Esophagus muscularis mucosa (tissue), 4 donors: ENCODE measurements around the gene AARSD1. TPM values are rescaled to one million over a fixed set of nuclear protein-coding genes. Genes with fewer than 3 reads are reported as not detected.
"Not testable (repeated sequence)": the region's sequence is repeated elsewhere in the genome, so short reads cannot be mapped to it uniquely, and the experiment has no call there.

ENCODE experiments used
- DNase-seq: peaks from one replicate; pipeline ENCODE4 v3.0.0-alpha.2; 2017; ENCODE audit errors: extremely low spot score
- H3K27ac ChIP-seq, 4 donors: fragments of 200-600 bp; sonication (generic); replicated peaks in 1 of 4; 1 replicate in 3 of 4; 2 replicates in 1 of 4; pipeline ENCODE4 v1.5.1; 2016 to 2019; ENCODE audit warnings: mild to moderate bottlenecking in 1 of 4
- H3K27me3 ChIP-seq, 4 donors: fragments of 200-600 bp; sonication (generic); one replicate each; pipeline versions ENCODE4 v1.5.1 to v1.6.0; 2016 to 2019
- H3K36me3 ChIP-seq, 4 donors: fragments of 200-600 bp; sonication (generic); one replicate each; pipeline ENCODE4 v1.5.1; 2016 to 2019
- H3K4me1 ChIP-seq, 4 donors: fragments of 200-600 bp; sonication (generic); one replicate each; pipeline ENCODE4 v1.5.1; 2016 to 2019
- H3K4me3 ChIP-seq, 4 donors: fragments of 200-600 bp; sonication (generic); 1 replicate in 2 of 4; 2 replicates in 2 of 4; pipeline ENCODE4 v1.5.1; 2016 to 2019; ENCODE audit warnings: mild to moderate bottlenecking in 4 of 4, moderate library complexity in 1 of 4
- H3K9me3 ChIP-seq, 4 donors: fragments of 200-600 bp; sonication (generic); 1 replicate in 3 of 4; 2 replicates in 1 of 4; pipeline ENCODE4 v1.5.1; 2016 to 2019
- EP300 ChIP-seq: sonication (generic); formaldehyde crosslinking; IDR thresholded peaks from one replicate; pipeline ENCODE4 v1.6.1; 2017; ENCODE audit warnings: antibody characterized with exemption
- POLR2A ChIP-seq: fragments of 450-650 bp; IDR thresholded peaks from one replicate; pipeline ENCODE4 v1.6.1; 2017; ENCODE audit warnings: antibody characterized with exemption, moderate library complexity, mild to moderate bottlenecking, low read depth
- POLR2AphosphoS5 ChIP-seq, 2 donors: sonication (generic); formaldehyde crosslinking; IDR thresholded peaks; one replicate each; pipeline ENCODE4 v1.6.1; 2017; ENCODE audit warnings: antibody characterized with exemption in 2 of 2
- WGBS: methylation state at CpG from one replicate; pipeline ENCODE4 v1.1.5; 2018; 5-methylcytosine and 5-hydroxymethylcytosine counted together
- intact Hi-C: fragments of 100-400 bp; cut with DNase I; formaldehyde crosslinking; loops from one replicate; pipeline ENCODE4 v1.15.1; 2023
- total RNA-seq, 4 donors: library from RNA; depleted of rRNA; stranded (reverse); fragments of >200 nt; gene quantifications; one replicate each; pipeline versions ENCODE4 v1.1.0 to v1.2.1, GENCODE V29; 2016
- TF ChIP-seq, protein P1 (sequence below), 3 experiments: fragments of 200-600 bp in 2 of 3; fragments of 450-650 bp in 1 of 3; sonication (generic) in 2 of 3; IDR thresholded peaks; one replicate each; pipeline ENCODE4 v1.5.1; 2017 to 2019; ENCODE audit warnings: antibody characterized with exemption in 3 of 3, mild to moderate bottlenecking in 2 of 3, moderate library complexity in 1 of 3

The AARSD1 gene
- total RNA-seq, 4 donors from 2014 or later: 21.9 to 35.7 (median 26.8) TPM

DNA sequence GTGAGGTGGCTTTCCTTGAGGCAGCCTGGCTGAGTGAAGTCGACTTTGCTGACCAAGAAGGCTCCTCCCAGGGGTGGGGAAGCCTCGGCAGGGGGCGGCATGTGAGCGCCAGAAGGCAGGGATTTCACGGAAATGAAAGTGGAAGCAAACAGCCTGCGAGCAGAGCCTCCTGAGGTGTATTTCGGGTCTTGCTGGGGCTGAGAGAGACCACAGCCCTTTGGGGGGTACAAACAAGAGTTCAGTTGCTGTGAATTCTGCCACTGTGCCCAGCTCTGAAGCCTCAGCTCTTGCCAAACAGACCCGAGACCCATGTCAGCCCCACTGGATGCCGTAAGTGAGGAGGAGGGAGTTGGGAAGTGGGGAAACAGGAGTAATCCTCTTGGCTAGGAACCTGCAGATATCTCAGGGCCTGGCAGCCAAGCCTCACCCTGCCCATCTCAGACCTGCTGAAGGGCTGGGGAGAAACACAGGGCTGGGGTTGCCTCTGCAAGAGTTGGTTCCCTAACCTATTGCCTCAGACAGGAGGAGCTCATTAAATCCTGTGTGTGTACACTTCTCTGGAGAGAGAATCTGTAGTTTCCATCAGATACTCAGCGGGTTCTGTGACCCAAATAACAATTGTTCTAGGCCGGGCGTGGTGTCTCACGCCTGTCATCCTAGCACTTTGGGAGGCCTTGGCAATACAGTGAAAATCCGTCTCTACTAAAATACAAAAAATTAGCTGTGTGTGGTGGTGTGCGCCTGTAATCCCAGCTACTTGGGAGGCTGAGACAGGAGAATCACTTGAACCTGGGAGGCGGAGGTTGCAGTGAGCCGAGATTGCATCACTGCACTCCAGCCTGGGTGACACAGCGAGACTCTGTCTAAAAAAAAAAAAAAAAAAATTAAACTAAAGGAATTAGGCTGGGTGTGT lies 42.6 kb upstream of the AARSD1 start, which contains the start of gene IFI35:
IFI35 (plus strand) TSS at position 146 of the 913 bp plus-strand sequence; CDS start at position 310, 164 bp downstream.
- DNase-seq: peak; percentile 97
- H3K27me3 ChIP-seq: no peaks in the 10 kb centered on the region
- 35% methylated on average over 18 of the region's 18 CpGs for WGBS
- H3K9me3 ChIP-seq: no peaks in the 10 kb centered on the region
- intact Hi-C loops: no loop called here
- peak; percentile 79 to 86 for TF ChIP-seq POLR2AphosphoS5 (IDR thresholded peaks at IDR 0.05)
- no peak for TF ChIP-seq POLR2A
- TF ChIP-seq, protein P1, sequence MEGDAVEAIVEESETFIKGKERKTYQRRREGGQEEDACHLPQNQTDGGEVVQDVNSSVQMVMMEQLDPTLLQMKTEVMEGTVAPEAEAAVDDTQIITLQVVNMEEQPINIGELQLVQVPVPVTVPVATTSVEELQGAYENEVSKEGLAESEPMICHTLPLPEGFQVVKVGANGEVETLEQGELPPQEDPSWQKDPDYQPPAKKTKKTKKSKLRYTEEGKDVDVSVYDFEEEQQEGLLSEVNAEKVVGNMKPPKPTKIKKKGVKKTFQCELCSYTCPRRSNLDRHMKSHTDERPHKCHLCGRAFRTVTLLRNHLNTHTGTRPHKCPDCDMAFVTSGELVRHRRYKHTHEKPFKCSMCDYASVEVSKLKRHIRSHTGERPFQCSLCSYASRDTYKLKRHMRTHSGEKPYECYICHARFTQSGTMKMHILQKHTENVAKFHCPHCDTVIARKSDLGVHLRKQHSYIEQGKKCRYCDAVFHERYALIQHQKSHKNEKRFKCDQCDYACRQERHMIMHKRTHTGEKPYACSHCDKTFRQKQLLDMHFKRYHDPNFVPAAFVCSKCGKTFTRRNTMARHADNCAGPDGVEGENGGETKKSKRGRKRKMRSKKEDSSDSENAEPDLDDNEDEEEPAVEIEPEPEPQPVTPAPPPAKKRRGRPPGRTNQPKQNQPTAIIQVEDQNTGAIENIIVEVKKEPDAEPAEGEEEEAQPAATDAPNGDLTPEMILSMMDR (IDR thresholded peaks at IDR 0.05): peak; percentile 42 to 75 (median 49)
- no peak for TF ChIP-seq EP300
- H3K27ac ChIP-seq: peak within 1 kb of the TSS; percentile 89 to 95 (median 92)
- H3K4me3 ChIP-seq: peak within 1 kb of the TSS; percentile 68 to 87 (median 74)
- H3K4me1 ChIP-seq: peaks cover 33 to 56% (median 46%) of the 10 kb centered on the region in 4 donors
- peaks cover 18 to 36% (median 30%) of the 10 kb centered on the region in 4 donors for H3K36me3 ChIP-seq

DNA sequence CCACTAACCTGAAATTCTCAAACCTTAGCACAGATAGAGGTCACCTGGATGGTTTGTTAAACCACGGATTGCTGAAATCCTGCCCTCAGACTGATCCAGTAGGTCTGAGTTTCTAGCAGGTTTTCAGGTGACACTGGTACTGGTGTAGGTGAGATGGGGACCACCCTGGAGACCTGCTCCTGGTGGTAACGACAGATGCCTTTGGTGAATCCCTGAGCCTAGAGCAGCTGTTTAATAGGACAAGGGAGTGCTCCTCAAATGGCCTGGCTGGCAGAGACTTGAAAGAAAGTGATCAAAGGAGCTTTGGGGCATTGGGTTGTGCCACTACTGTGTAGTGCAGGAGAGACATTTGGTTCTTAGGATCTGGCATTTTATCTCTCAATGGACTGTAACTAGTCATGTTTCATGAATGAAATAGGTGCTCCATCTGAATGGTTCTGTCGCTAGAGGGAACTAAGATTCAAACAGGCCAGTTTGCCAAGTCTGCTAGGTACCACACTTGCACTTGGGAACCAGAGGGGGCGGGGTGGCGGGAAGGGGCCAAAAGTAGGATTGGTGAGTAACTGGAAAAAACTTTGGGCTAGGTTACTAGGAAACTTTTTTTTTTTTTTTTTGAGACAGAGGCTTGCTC lies 39.4 kb upstream of the AARSD1 start:
- intact Hi-C loops: no loop called here
- Histone ChIP-seq H3K27me3 (no peaks in the 10 kb centered on the region), H3K9me3 (no peaks in the 10 kb centered on the region), H3K27ac (peak overlapping the region in 2 of 4 donors; percentile 44 to 95), H3K4me1 (peaks cover 25 to 48% (median 42%) of the 10 kb centered on the region in 4 donors), H3K36me3 (peaks cover 35 to 61% (median 55%) of the 10 kb centered on the region in 4 donors), H3K4me3 (no peak overlapping the region)
- no peak for DNase-seq
- TF ChIP-seq, protein P1 (IDR thresholded peaks at IDR 0.05): no peak
- no peak for TF ChIP-seq POLR2AphosphoS5 (IDR thresholded peaks at IDR 0.05)
- no peak for TF ChIP-seq EP300
- TF ChIP-seq POLR2A: no peak
- WGBS: 84% methylated on average over 5 of the region's 5 CpGs

DNA sequence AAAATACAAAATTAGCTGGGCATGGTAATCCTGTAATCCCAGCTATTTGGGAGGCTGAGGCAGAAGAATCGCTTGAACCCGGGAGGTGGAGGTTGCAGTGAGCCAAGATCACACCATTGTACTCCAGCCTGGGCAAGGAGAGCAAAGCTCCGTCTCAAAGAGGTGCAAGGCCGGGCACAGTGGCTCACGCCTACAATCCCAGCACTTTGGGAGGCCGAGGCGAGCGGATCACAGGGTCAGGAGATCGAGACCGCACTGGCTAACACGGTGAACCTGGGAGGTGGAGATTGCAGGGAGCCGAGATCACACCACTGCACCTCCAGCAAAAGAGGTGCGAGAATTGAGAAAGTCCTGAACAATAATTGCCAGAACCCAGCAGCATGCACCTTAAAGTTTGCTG lies 36.6 kb upstream of the AARSD1 start:
- H3K4me1 ChIP-seq: peaks cover 17 to 35% (median 30%) of the 10 kb centered on the region in 4 donors
- H3K27me3 ChIP-seq, intact Hi-C loops, H3K9me3 ChIP-seq, H3K4me3 ChIP-seq, DNase-seq: not testable (repeated sequence)
- H3K27ac ChIP-seq: peak overlapping the region in 1 of 4 donors; percentile 94
- peaks cover 35 to 61% (median 55%) of the 10 kb centered on the region in 4 donors for H3K36me3 ChIP-seq
- 95% methylated on average over 13 of the region's 13 CpGs for WGBS

DNA sequence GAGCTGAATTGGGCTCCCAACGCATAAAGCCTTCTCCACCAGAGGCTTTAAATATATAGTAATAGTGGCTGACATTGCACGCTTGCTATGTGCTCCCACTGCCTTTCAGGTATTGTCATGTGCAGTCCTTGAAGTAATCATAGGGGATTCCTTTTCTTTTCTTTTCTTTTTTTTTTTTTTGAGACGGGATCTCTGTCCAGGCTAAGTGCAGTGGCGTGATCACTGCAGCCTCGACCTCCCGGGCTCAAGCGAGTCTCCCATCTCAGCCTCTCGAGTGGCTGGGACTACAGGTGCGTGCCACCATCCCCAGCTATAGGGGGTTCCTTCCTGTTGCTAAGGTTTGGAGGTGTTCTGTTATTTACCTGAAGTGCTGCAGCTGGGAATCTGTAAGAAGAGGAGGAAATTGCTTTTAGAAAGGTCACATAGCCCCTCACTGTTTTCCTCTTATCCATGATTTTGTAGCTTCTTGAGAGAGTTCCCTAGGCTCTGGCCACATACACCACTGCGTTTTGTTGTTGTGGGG lies 34.8 kb upstream of the AARSD1 start:
- 17% methylated on average over 10 of the region's 10 CpGs for WGBS
- Histone ChIP-seq H3K27me3 (no peaks in the 10 kb centered on the region), H3K4me1 (peaks cover 17 to 34% (median 30%) of the 10 kb centered on the region in 4 donors), H3K9me3 (no peaks in the 10 kb centered on the region), H3K27ac (peak overlapping the region; percentile 87 to 94 (median 90)), H3K4me3 (peak overlapping the region; percentile 64 to 76 (median 75)), H3K36me3 (peaks cover 35 to 58% (median 48%) of the 10 kb centered on the region in 4 donors)
- TF ChIP-seq, protein P1 (IDR thresholded peaks at IDR 0.05): no peak
- no peak for TF ChIP-seq POLR2AphosphoS5 (IDR thresholded peaks at IDR 0.05)
- no peak for TF ChIP-seq POLR2A
- TF ChIP-seq EP300: no peak
- intact Hi-C loops: no loop called here
- DNase-seq: no peak
